Measurements from ENCODE around the gene BAIAP2. TPM values are rescaled to one million over a fixed set of nuclear protein-coding genes. Genes with fewer than 3 reads are reported as not detected.

BAIAP2 gene
- total and polyA plus RNA-seq, 2 donors (not counting 1 experiment from before 2014, with no cell fraction given): 1.3 to 12.0 TPM

GRCh38 chr17:81161536-81161935 is 126.6 kb downstream of the BAIAP2 start:
- Histone ChIP-seq H3K4me1 (ENCODE audit: control insufficient read depth in 2 of 2, insufficient read depth in 2 of 2, low read length in 2 of 2) (peaks cover 8 to 17% of the 10 kb centered on the region in 2 donors), H4K20me1 (ENCODE audit: control insufficient read depth, insufficient read depth, low read length, poor library complexity, severe bottlenecking) (no peaks in the 10 kb centered on the region), H3K4me2 (replicated peaks; ENCODE audit: low read depth, low read length, poor library complexity, severe bottlenecking) (no peak overlapping the region), H3K9ac (ENCODE audit: low read length) (no peak overlapping the region), H3K79me2 (ENCODE audit: control insufficient read depth, insufficient read depth, low read length) (no peaks in the 10 kb centered on the region), H3K27me3 (replicated peaks in 1 of 4; ENCODE audit: control extremely low read depth in 1 of 4, control insufficient read depth in 3 of 4, insufficient read depth in 4 of 4, low read length in 3 of 4) (peaks cover 0 to 41% (median 12%) of the 10 kb centered on the region in 4 experiments), H2AFZ (ENCODE audit: insufficient read depth, low read depth, low read length, poor library complexity, severe bottlenecking) (no peak overlapping the region), H3K36me3 (replicated peaks in 1 of 2; ENCODE audit: control extremely low read depth in 1 of 2, control insufficient read depth in 1 of 2, extremely low read depth in 1 of 2, insufficient read depth in 2 of 2, low read length in 1 of 2) (no peaks in the 10 kb centered on the region), H3K4me3 (ENCODE audit: control extremely low read depth in 1 of 5, extremely low read depth in 1 of 5, insufficient read depth in 1 of 5, low read depth in 2 of 5, low read length in 4 of 5) (no peak overlapping the region), H3K9me3 (ENCODE audit: control extremely low read depth in 1 of 3, control insufficient read depth in 2 of 3, insufficient read depth in 1 of 3, low read length in 2 of 3) (peaks cover 0 to 1% (median 0%) of the 10 kb centered on the region in 3 donors), H3K27ac (ENCODE audit: low read length in 2 of 2) (no peak overlapping the region)
- Mint-ChIP-seq H3K4me1 (peaks cover 2% of the 10 kb centered on the region), H3K4me3 (no peak overlapping the region), H3K27ac (no peak overlapping the region), H3K9me3 (ENCODE audit: insufficient read depth) (no peaks in the 10 kb centered on the region), H3K27me3 (peaks cover 25% of the 10 kb centered on the region)
- DNase-seq: no peak
- CTCF ChIA-PET: no interaction called here
- no peak for TF ChIP-seq EZH2 (IDR thresholded peaks at IDR 0.05; ENCODE audit: borderline replicate concordance, insufficient read depth, low read depth, low read length, poor library complexity, severe bottlenecking)
- TF ChIP-seq CTCF (IDR thresholded peaks at IDR 0.05): no peak
- WGBS (ENCODE audit: insufficient coverage): 91% methylated on average over 15 of the region's 15 CpGs
- POLR2A ChIA-PET: no interaction called here
- ATAC-seq (ENCODE audit: low read depth): no peak
- intact Hi-C loops (cut with micrococcal nuclease): no loop called here

GRCh38 chr17:81161972-81162371 is 127.0 kb downstream of the BAIAP2 start:
- CTCF ChIA-PET: no interaction called here
- no peak for DNase-seq
- Histone ChIP-seq H3K4me3 (ENCODE audit: control extremely low read depth in 1 of 5, extremely low read depth in 1 of 5, insufficient read depth in 1 of 5, low read depth in 2 of 5, low read length in 4 of 5) (no peak overlapping the region), H3K36me3 (replicated peaks in 1 of 2; ENCODE audit: control extremely low read depth in 1 of 2, control insufficient read depth in 1 of 2, extremely low read depth in 1 of 2, insufficient read depth in 2 of 2, low read length in 1 of 2) (no peaks in the 10 kb centered on the region), H3K9me3 (ENCODE audit: control extremely low read depth in 1 of 3, control insufficient read depth in 2 of 3, insufficient read depth in 1 of 3, low read length in 2 of 3) (peaks cover 0 to 6% (median 0%) of the 10 kb centered on the region in 3 donors), H3K4me2 (replicated peaks; ENCODE audit: low read depth, low read length, poor library complexity, severe bottlenecking) (no peak overlapping the region), H3K27ac (ENCODE audit: low read length in 2 of 2) (no peak overlapping the region), H3K79me2 (ENCODE audit: control insufficient read depth, insufficient read depth, low read length) (no peaks in the 10 kb centered on the region), H3K27me3 (replicated peaks in 1 of 4; ENCODE audit: control extremely low read depth in 1 of 4, control insufficient read depth in 3 of 4, insufficient read depth in 4 of 4, low read length in 3 of 4) (peaks cover 0 to 45% (median 14%) of the 10 kb centered on the region in 4 experiments), H4K20me1 (ENCODE audit: control insufficient read depth, insufficient read depth, low read length, poor library complexity, severe bottlenecking) (no peaks in the 10 kb centered on the region), H3K9ac (ENCODE audit: low read length) (no peak overlapping the region), H2AFZ (ENCODE audit: insufficient read depth, low read depth, low read length, poor library complexity, severe bottlenecking) (no peak overlapping the region), H3K4me1 (ENCODE audit: control insufficient read depth in 2 of 2, insufficient read depth in 2 of 2, low read length in 2 of 2) (peaks cover 10 to 17% of the 10 kb centered on the region in 2 donors)
- intact Hi-C loops (cut with micrococcal nuclease): no loop called here
- H3K27ac Mint-ChIP-seq: no peak overlapping the region
- WGBS (ENCODE audit: insufficient coverage): 76% methylated on average over 13 of the region's 16 CpGs
- ATAC-seq (ENCODE audit: low read depth): no peak
- POLR2A ChIA-PET: no interaction called here
- peaks cover 2% of the 10 kb centered on the region for H3K4me1 Mint-ChIP-seq
- no peaks in the 10 kb centered on the region for H3K9me3 Mint-ChIP-seq (ENCODE audit: insufficient read depth)
- H3K27me3 Mint-ChIP-seq: peaks cover 25% of the 10 kb centered on the region
- H3K4me3 Mint-ChIP-seq: no peak overlapping the region
- TF ChIP-seq CTCF (IDR thresholded peaks at IDR 0.05) (no peak), EZH2 (IDR thresholded peaks at IDR 0.05; ENCODE audit: borderline replicate concordance, insufficient read depth, low read depth, low read length, poor library complexity, severe bottlenecking) (no peak)
